ENCODE results near the gene MVD.

MVD gene

GRCh38 chr16:88606148-88606757 is 56.6 kb downstream of the MVD start:
- H3K36me3 Mint-ChIP-seq (ENCODE audit: low read depth), result peaks cover 49% of the 10 kb centered on the region
- DNase-seq (ENCODE audit: low spot score), result no peak
- H3K27ac Mint-ChIP-seq, result no peak overlapping the region
- H3K9me3 Mint-ChIP-seq, result no peaks in the 10 kb centered on the region
- H3K4me3 Mint-ChIP-seq, result no peak overlapping the region
- H3K4me1 Mint-ChIP-seq (ENCODE audit: low read depth), result no peaks in the 10 kb centered on the region
- no peaks in the 10 kb centered on the region for H3K27me3 Mint-ChIP-seq (ENCODE audit: low read depth)

GRCh38 chr16:88605186-88606147 is 57.4 kb downstream of the MVD start:
- no peak for DNase-seq (ENCODE audit: low spot score)
- Mint-ChIP-seq H3K27me3 (ENCODE audit: low read depth) (no peaks in the 10 kb centered on the region), H3K4me3 (no peak overlapping the region), H3K36me3 (ENCODE audit: low read depth) (peaks cover 51% of the 10 kb centered on the region), H3K27ac (no peak overlapping the region), H3K4me1 (ENCODE audit: low read depth) (no peaks in the 10 kb centered on the region), H3K9me3 (no peaks in the 10 kb centered on the region)

GRCh38 chr16:88602091-88602490 is 60.8 kb downstream of the MVD start:
- no peak for DNase-seq (ENCODE audit: low spot score)
- H3K27ac Mint-ChIP-seq, result no peak overlapping the region
- no peaks in the 10 kb centered on the region for H3K4me1 Mint-ChIP-seq (ENCODE audit: low read depth)
- H3K27me3 Mint-ChIP-seq (ENCODE audit: low read depth), result no peaks in the 10 kb centered on the region
- peaks cover 44% of the 10 kb centered on the region for H3K36me3 Mint-ChIP-seq (ENCODE audit: low read depth)
- H3K4me3 Mint-ChIP-seq, result no peak overlapping the region
- H3K9me3 Mint-ChIP-seq, result no peaks in the 10 kb centered on the region
